ENCODE data around the gene DDX50.
"Not testable (repeated sequence)": the region's sequence is repeated elsewhere in the genome, so short reads cannot be mapped to it uniquely, and the experiment has no call there.

DNA sequence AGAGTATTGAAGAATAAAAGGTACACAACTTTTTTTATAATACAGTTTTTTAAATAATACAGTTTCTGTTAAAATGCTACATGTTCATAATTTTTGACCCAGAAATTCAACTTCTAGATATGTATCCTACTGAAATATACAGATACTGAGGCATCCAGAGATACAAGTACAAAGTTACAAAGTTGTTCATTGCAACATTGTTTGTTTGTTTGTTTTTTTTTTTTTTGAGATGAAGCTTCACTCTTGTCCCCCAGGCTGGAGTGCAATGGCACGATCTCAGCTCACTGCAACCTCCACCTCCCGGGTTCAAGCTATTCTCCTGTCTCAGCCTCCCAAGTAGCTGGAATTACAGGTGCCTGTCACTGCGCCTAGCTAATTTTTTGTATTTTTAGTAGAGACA lies 31.7 kb downstream of the DDX50 start:
- TF ChIP-seq, protein P1, sequence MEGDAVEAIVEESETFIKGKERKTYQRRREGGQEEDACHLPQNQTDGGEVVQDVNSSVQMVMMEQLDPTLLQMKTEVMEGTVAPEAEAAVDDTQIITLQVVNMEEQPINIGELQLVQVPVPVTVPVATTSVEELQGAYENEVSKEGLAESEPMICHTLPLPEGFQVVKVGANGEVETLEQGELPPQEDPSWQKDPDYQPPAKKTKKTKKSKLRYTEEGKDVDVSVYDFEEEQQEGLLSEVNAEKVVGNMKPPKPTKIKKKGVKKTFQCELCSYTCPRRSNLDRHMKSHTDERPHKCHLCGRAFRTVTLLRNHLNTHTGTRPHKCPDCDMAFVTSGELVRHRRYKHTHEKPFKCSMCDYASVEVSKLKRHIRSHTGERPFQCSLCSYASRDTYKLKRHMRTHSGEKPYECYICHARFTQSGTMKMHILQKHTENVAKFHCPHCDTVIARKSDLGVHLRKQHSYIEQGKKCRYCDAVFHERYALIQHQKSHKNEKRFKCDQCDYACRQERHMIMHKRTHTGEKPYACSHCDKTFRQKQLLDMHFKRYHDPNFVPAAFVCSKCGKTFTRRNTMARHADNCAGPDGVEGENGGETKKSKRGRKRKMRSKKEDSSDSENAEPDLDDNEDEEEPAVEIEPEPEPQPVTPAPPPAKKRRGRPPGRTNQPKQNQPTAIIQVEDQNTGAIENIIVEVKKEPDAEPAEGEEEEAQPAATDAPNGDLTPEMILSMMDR (IDR thresholded peaks at IDR 0.05) = not testable (repeated sequence)
- TF ChIP-seq EP300 (IDR thresholded peaks at IDR 0.05) = not testable (repeated sequence)

All from tibial nerve (tissue), 4 donors.